Putamen (tissue), 1 donor: ENCODE data around the gene ZSWIM8.

Experiments used
- DNase-seq: peaks from one replicate; pipeline ENCODE4 v3.0.0-alpha.2; 2016; ENCODE audit warnings: low spot score

The ZSWIM8 gene

GRCh38 chr10:73797324-73798025 lies 12.1 kb downstream of the ZSWIM8 start:
- no peak for DNase-seq

- DNase-seq, result no peak
Observed at GRCh38 chr10:73798087-73798486, 12.7 kb downstream of the ZSWIM8 start.

DNA sequence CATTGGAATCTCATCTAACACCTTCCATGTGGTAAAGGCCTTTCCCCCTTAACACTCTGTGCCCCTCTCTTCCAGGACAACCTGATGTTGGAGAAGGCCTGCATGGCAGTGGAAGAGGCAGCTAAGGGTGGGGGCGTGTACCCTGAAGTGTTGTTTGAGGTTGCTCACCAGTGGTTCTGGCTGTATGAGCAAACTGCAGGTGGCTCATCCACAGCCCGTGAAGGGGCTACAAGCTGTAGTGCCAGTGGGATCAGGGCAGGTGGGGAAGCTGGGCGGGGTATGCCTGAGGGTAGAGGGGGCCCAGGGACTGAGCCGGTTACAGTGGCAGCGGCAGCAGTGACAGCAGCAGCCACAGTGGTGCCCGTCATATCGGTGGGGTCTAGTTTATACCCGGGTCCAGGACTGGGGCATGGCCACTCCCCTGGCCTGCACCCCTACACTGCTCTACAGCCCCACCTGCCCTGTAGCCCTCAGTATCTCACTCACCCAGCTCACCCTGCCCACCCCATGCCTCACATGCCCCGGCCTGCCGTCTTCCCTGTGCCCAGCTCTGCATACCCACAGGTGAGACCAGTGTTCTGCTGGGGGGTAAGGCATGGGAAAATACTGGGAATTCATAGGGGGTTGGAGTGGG lies 13.6 kb downstream of the ZSWIM8 start:
- DNase-seq, result no peak

DNA sequence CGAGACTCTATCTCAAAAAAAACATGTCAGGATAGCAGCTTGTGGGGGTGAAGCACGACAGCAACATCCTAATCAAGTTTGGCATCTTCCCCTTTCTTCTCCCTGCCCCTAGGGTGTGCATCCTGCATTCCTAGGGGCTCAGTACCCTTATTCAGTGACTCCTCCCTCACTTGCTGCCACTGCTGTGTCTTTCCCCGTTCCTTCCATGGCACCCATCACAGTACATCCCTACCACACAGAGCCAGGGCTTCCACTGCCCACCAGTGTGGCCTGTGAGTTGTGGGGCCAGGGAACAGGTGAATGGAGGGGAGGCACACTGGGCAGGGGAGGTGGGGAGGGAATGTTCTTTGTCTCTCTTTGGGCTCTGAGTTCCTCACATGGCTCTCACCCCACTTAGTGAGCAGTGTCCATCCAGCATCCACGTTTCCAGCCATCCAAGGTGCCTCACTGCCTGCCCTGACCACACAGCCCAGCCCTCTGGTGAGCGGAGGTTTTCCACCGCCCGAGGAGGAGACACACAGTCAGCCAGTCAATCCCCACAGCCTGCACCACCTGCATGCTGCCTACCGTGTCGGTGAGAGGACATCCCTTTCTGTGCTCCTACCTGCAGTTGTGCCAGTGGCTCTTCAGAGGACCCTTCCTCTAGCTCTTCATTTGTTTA lies 14.6 kb downstream of the ZSWIM8 start:
- DNase-seq, result no peak

- DNase-seq, result no peak
Observed at GRCh38 chr10:73800560-73801252, 15.3 kb downstream of the ZSWIM8 start.

DNA sequence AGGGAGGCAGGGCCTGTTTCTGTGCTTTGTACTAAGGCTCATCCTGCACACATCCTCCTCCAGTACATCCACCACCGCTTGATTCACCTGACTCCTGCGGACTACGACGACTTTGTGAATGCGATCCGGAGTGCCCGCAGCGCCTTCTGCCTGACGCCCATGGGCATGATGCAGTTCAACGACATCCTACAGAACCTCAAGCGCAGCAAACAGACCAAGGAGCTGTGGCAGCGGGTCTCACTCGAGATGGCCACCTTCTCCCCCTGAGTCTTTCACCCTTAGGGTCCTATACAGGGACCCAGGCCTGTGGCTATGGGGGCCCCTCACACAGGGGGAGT lies 15.8 kb downstream of the ZSWIM8 start:
- DNase-seq, result no peak

DNA sequence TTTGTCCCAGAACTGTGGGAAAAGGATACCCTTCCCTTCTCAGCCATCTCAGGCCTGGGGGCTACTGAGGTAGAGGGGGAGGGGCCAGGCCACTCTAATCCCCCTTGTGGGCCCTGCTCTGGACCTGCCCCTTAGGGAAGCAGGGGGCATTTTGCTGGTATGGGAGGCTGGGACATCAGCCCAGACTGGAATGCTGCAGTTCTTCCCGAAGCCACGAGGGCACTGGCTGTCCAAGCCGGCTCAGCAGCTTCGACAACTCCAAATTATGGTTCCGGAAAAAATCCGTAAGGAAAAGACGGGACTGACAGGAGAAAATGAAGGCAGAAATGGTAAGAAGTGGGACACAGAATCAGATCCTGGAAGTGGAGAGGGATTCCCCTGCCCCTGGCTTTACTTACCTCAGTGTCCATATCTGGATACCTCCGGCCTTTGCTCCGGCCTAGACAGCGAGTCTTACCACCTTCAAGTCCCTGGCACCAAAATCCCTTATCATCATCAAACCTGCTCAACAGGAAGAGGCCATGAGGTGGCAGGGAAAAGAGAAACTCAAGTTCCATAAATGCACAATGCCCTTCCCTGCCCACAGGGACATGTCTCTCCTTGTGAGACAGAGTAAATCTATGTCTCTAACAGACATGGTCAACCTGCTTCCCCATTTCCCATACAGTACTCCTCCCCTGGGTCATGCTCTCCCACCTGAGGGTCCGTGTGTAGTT lies 17.0 kb downstream of the ZSWIM8 start:
- DNase-seq, result no peak

DNA sequence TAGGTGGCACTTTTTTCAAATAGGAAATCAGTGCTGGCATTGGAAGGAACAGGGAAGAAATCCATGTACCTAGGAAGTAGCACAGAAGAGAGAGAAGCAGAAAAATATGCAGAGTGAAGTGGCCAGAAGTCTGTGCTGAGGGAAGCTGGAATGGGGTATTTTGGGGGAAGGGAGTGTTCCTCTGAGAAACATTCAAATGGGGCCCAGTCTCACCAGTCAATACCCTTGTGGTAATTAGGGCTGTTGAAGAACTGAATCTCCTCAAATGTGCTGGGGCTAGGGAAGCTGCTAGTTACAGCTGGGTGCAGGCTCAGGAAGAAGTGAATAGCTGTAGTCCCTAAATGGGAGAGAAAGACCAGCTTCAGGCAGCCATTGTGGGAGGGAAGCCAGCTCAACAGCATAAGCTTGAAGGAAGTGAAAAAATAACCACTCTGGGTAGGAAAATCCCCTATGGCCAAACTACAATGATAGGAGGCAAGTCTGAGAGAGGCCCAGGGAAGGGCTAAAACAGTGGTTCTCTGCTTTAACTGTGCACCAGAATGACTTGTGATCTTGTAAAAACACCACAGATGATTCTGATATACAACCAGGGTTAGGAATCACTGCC lies 18.4 kb downstream of the ZSWIM8 start:
- DNase-seq, result no peak

- no peak for DNase-seq
Observed at GRCh38 chr10:73806176-73806950, 21.0 kb downstream of the ZSWIM8 start.

DNA sequence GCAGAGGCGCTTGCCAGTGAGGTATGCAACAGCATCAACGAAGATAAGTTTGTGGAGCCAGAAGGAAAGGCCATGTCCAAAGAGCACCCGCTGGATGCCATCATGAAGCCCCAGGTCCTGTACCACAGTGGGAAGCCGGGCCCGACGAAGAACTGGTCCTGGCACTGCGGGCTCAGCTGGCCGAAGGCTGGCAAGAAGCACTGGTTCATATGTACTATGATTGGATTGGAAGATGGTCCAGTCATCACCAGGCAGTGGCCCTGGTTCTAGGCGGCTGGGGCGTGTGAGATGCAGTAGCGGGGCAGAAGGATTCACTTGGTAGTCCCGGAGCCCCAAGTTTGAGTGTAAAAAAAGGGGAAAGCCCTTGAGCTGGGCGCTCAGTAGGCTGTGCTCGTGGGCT lies 22.1 kb downstream of the ZSWIM8 start:
- DNase-seq, result no peak

DNA sequence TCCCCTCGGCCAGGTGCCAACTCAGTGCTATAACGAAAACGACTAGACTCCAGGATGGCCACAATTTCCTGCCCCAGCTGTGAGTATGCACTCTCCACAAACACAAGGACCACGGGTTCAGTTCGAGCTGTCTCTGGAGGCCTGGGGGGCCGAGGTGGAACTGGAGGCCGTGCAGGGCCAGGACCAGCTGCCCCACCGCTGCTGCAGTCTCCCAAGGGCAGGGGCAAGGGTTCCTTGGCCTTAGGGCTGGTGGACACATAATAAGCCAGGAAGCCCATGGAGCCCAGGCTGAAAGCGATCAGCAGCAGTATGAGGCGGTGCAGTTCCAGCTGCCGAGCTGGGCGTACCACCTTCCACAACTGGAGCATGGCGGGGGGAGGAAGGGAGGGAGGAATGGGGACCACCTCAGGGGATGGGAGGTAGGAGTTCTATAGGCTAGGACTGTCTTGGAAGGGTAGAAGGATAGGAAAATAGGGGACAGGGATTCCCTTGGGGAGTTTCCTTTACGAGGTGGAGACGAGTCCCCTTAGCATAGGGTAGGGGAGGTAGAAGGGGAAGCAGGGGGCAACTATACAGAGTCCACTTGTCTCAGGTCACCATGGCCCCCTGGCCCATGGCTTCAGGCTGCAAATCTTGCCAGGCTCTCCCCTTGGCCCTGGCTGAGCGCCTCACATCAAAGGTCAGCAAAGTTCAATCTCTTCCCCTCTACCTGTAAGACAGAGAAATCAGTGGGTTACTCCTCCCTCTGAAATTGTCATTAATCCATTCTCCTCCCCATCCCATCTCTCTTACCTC lies 22.8 kb downstream of the ZSWIM8 start:
- no peak for DNase-seq

DNA sequence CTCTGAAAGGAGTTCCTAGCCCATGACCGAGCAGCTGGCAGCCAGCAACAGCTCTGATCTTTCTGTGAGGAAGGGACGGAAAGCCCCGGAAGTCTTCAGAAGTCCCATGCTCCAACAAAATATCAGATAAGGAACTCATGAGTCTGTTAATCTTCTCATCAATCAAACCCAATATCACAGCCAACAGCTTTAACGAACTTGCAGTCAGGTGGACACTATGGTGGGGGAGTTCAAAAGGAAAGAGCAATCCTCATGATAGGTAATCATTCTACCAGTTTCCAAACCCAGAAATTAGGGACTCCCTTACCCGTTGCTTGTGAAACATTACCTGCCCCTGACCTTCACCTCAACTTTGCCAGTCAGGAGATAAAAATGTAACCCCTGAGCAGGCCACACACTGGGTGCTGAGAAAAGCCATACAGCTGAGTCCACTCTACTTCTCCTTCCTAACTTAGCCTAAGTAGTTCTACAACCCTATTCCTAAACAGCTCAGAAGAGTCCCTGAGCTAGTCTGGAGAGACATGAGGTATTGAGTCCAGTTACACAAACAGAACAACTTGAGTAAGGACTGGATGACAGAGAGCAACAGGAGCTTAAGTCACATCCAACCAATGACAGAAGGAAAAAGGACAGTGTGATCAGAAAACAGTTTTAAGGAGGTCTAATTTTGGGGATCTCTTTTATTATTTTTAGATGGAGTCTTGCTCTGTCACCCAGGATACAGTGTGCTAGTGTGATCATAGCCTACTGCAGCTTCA lies 23.8 kb downstream of the ZSWIM8 start:
- no peak for DNase-seq

- no peak for DNase-seq
Observed at GRCh38 chr10:73810358-73810734, 24.9 kb downstream of the ZSWIM8 start.

DNA sequence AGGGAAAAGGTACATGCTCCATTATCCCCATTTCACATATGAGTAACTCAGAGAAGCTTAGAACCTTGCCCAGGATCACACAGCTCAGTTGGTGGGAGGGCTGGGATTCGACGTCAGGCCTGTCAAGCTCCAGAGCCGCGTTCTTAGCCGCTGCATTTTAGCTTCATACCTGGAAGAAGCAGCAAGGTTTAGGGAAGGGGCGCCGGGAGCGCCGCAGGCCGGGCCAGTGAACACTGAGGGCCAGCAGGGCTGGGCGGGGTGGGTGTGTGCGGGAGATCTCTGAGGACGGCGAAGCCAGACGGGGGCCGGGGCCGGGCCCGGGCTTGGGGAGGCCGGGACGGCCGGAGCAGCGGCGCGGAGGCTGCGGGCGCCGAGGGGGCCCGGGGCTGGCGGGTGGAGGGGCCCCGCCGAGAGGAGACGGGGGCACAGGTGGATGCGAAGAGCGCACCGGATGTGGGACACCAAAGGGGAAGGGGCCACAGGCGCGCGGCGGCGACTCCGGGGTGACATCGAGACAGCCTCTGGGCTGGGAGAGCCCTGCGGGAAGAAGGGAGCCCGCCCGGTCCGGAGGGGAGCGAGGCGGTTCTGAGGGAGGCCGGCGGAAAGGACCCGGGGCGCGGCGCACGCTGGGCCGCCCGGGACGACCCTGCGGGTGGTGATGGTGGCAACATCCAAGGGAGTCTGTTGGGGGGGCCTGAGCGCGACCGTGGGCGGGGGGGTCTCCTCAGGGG lies 25.5 kb downstream of the ZSWIM8 start:
- no peak for DNase-seq

DNA sequence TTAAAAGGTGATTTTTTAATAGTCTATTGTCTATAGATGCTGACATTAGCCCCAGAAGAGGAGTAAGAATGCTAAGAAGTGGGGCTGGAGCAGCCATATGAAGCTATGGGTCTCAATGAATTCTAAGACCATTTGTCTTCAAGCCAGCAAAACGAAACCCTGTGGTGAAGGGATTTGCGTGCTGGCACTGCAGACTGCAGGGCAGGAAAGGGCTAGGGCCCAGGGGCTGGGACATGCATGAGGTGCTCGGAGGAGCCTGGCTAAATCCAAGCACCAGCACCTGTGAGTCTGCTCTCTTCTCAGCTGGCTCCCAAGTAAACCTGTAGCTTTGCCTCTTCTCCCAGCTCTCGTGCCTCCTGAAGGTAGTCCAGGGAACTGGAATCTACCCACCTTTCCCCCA lies 27.3 kb downstream of the ZSWIM8 start:
- DNase-seq, result no peak

DNA sequence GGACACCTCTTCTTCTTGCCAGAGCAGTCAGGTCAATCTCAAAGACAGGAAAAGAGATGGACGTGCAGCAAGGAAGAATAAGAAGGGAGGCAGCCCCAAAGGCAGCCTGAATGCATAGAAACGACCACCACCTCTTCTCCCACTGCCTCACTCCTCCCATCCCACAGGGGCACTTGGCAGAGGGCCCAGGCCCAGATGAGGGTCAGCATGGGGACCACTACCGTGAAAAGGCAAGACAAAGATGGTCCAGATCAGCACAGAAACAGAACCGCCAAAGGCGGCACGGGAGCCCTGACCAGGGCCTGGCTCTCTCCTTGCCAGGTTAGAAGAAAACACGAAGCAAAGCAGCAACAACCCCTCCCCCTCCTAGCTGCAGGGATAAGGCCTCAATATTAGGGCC lies 27.9 kb downstream of the ZSWIM8 start:
- no peak for DNase-seq

GRCh38 chr10:73814276-73814895 lies 29.0 kb downstream of the ZSWIM8 start:
- no peak for DNase-seq
